ENCODE results near the gene NAA25.
"Not testable (repeated sequence)": the region's sequence is repeated elsewhere in the genome, so short reads cannot be mapped to it uniquely, and the experiment has no call there.

The NAA25 gene

GRCh38 chr12:112049351-112049750 lies 59.2 kb downstream of the NAA25 start:
- no peak for DNase-seq

- DNase-seq = no peak
These were observed 62.6 kb downstream of the NAA25 start for GRCh38 chr12:112046003-112046402.

- not testable (repeated sequence) for DNase-seq
These were observed 72.0 kb downstream of the NAA25 start for GRCh38 chr12:112036614-112037013.

- DNase-seq = no peak
These were observed 73.3 kb downstream of the NAA25 start for GRCh38 chr12:112035219-112035785.

- no peak for DNase-seq
These were observed 76.3 kb downstream of the NAA25 start for GRCh38 chr12:112032292-112032691.

- DNase-seq = no peak
These were observed 77.1 kb downstream of the NAA25 start for GRCh38 chr12:112031472-112031871.

- DNase-seq = no peak
These were observed 79.3 kb downstream of the NAA25 start for GRCh38 chr12:112029301-112029700.

- DNase-seq = no peak
These were observed 82.7 kb downstream of the NAA25 start for GRCh38 chr12:112025808-112026375.

GRCh38 chr12:112023759-112024396 lies 84.7 kb downstream of the NAA25 start:
- DNase-seq = no peak

- DNase-seq = no peak
These were observed 86.2 kb downstream of the NAA25 start for GRCh38 chr12:112022241-112023016.

GRCh38 chr12:112020947-112021457 lies 87.6 kb downstream of the NAA25 start:
- DNase-seq = no peak

GRCh38 chr12:112018571-112019237 lies 89.9 kb downstream of the NAA25 start:
- no peak for DNase-seq

GRCh38 chr12:112017041-112017440 lies 91.5 kb downstream of the NAA25 start:
- DNase-seq = no peak

- DNase-seq = no peak
These were observed 92.6 kb downstream of the NAA25 start for GRCh38 chr12:112015938-112016337.

- peak; percentile 73 for DNase-seq
These were observed 94.8 kb downstream of the NAA25 start for GRCh38 chr12:112013601-112014402.

- peak; percentile 97 for DNase-seq
These were observed 95.6 kb downstream of the NAA25 start, which contains the start of the genes ERP29 and TMEM116 for GRCh38 chr12:112012775-112013600. Gene ERP29 (plus strand): TSS chr12:112013426. CDS start chr12:112013466, 40 bp downstream. Gene TMEM116 (minus strand): TSS chr12:112013165. CDS start chr12:112005270, 7,895 bp downstream.

GRCh38 chr12:112011685-112012084 lies 96.9 kb downstream of the NAA25 start:
- no peak for DNase-seq

GRCh38 chr12:112010415-112011344 lies 97.9 kb downstream of the NAA25 start:
- no peak for DNase-seq

- DNase-seq = not testable (repeated sequence)
These were observed 99.0 kb downstream of the NAA25 start for GRCh38 chr12:112009596-112009995.

GRCh38 chr12:112008918-112009317 lies 99.7 kb downstream of the NAA25 start:
- DNase-seq = no peak

All from NCI-H1105 treated with DMSO at 0.1 percent for 48 hours (cell line).